Measurements from ENCODE around the gene SLC16A10.

The SLC16A10 gene

GRCh38 chr6:111212625-111213024 is 125.3 kb downstream of the SLC16A10 start:
- in situ Hi-C loops (cut with HindIII; ENCODE audit: low pct_ligation_motif_present, low sequenced_read_pairs) = no loop called here
- Histone ChIP-seq H3K27me3 (replicated peaks) (no peaks in the 10 kb centered on the region), H3K36me3 (replicated peaks) (no peaks in the 10 kb centered on the region), H3K4me3 (ENCODE audit: low read depth, low read length) (no peak overlapping the region), H3K27ac (no peak overlapping the region)
- no peak for DNase-seq
- TF ChIP-seq CTCF (IDR thresholded peaks at IDR 0.05; ENCODE audit: low read depth, low read length, missing control alignments) = no peak

GRCh38 chr6:111215131-111215530 is 127.8 kb downstream of the SLC16A10 start:
- no peak for TF ChIP-seq CTCF (IDR thresholded peaks at IDR 0.05; ENCODE audit: low read depth, low read length, missing control alignments)
- Histone ChIP-seq H3K36me3 (replicated peaks) (no peaks in the 10 kb centered on the region), H3K27ac (no peak overlapping the region), H3K4me3 (ENCODE audit: low read depth, low read length) (no peak overlapping the region), H3K27me3 (replicated peaks) (no peaks in the 10 kb centered on the region)
- no peak for DNase-seq
- in situ Hi-C loops (cut with HindIII; ENCODE audit: low pct_ligation_motif_present, low sequenced_read_pairs) = no loop called here

GRCh38 chr6:111219785-111220184 is 132.5 kb downstream of the SLC16A10 start:
- Histone ChIP-seq H3K36me3 (replicated peaks) (no peaks in the 10 kb centered on the region), H3K27ac (no peak overlapping the region), H3K27me3 (replicated peaks) (no peaks in the 10 kb centered on the region), H3K4me3 (ENCODE audit: low read depth, low read length) (no peak overlapping the region)
- in situ Hi-C loops (cut with HindIII; ENCODE audit: low pct_ligation_motif_present, low sequenced_read_pairs) = no loop called here
- DNase-seq = no peak
- no peak for TF ChIP-seq CTCF (IDR thresholded peaks at IDR 0.05; ENCODE audit: low read depth, low read length, missing control alignments)

GRCh38 chr6:111220383-111221031 is 133.2 kb downstream of the SLC16A10 start:
- no peak for TF ChIP-seq CTCF (IDR thresholded peaks at IDR 0.05; ENCODE audit: low read depth, low read length, missing control alignments)
- Histone ChIP-seq H3K27me3 (replicated peaks) (no peaks in the 10 kb centered on the region), H3K36me3 (replicated peaks) (no peaks in the 10 kb centered on the region), H3K27ac (no peak overlapping the region), H3K4me3 (ENCODE audit: low read depth, low read length) (no peak overlapping the region)
- no peak for DNase-seq
- in situ Hi-C loops (cut with HindIII; ENCODE audit: low pct_ligation_motif_present, low sequenced_read_pairs) = no loop called here

GRCh38 chr6:111221804-111222203 is 134.5 kb downstream of the SLC16A10 start:
- in situ Hi-C loops (cut with HindIII; ENCODE audit: low pct_ligation_motif_present, low sequenced_read_pairs) = no loop called here
- no peak for DNase-seq
- no peak for TF ChIP-seq CTCF (IDR thresholded peaks at IDR 0.05; ENCODE audit: low read depth, low read length, missing control alignments)

GRCh38 chr6:111222341-111222740 is 135.0 kb downstream of the SLC16A10 start:
- Histone ChIP-seq H3K36me3 (replicated peaks) (no peaks in the 10 kb centered on the region), H3K27ac (no peak overlapping the region), H3K4me3 (ENCODE audit: low read depth, low read length) (no peak overlapping the region), H3K27me3 (replicated peaks) (no peaks in the 10 kb centered on the region)
- no peak for TF ChIP-seq CTCF (IDR thresholded peaks at IDR 0.05; ENCODE audit: low read depth, low read length, missing control alignments)
- in situ Hi-C loops (cut with HindIII; ENCODE audit: low pct_ligation_motif_present, low sequenced_read_pairs) = no loop called here
- DNase-seq = no peak

More at GRCh38 chr6:111221804-111222203, 134.5 kb downstream of the SLC16A10 start:
- Histone ChIP-seq H3K36me3 (replicated peaks) (no peaks in the 10 kb centered on the region), H3K4me3 (ENCODE audit: low read depth, low read length) (no peak overlapping the region), H3K27me3 (replicated peaks) (no peaks in the 10 kb centered on the region), H3K27ac (no peak overlapping the region)

Measured in brain microvascular endothelial cell (primary cell).